H9 (cell line): ENCODE data around the gene PITPNB. TPM values are rescaled to one million over a fixed set of nuclear protein-coding genes. Genes with fewer than 3 reads are reported as not detected.

Source experiments
- DNase-seq: peaks from one replicate; pipeline ENCODE4 v3.0.0-alpha.2; 2017
- H2AFZ ChIP-seq: one replicate; pipeline ENCODE4 v1.6.1; 2013; ENCODE audit warnings: mild to moderate bottlenecking, low read length, control low read depth, moderate library complexity
- H2AK5ac ChIP-seq: 2 replicates; pipeline ENCODE4 v1.6.1; 2013; ENCODE audit warnings: low read length, control low read depth, mixed read lengths; ENCODE audit not compliant: insufficient read length
- H2BK120ac ChIP-seq: one replicate; pipeline ENCODE4 v1.6.1; 2013; ENCODE audit warnings: low read depth, mild to moderate bottlenecking, low read length, control low read depth, inconsistent platforms; ENCODE audit not compliant: poor library complexity, severe bottlenecking
- H2BK12ac ChIP-seq: 2 replicates; pipeline ENCODE4 v1.6.1; 2013; ENCODE audit warnings: low read length, control low read depth, mixed read lengths, low read depth; ENCODE audit not compliant: insufficient read length
- H2BK15ac ChIP-seq: 2 replicates; pipeline ENCODE4 v1.6.1; 2013; ENCODE audit warnings: low read depth, low read length, control low read depth
- H2BK20ac ChIP-seq: one replicate; pipeline ENCODE4 v1.6.1; 2013; ENCODE audit warnings: low read depth, mild to moderate bottlenecking, low read length, control low read depth, inconsistent platforms; ENCODE audit not compliant: poor library complexity, severe bottlenecking
- H2BK5ac ChIP-seq: 2 replicates; pipeline ENCODE4 v1.6.1; 2013; ENCODE audit warnings: low read length, control low read depth, mixed read lengths; ENCODE audit not compliant: insufficient read length
- H3K14ac ChIP-seq: 2 replicates; pipeline ENCODE4 v1.6.1; 2013; ENCODE audit warnings: low read length, control low read depth; ENCODE audit not compliant: insufficient read depth
- H3K18ac ChIP-seq: 2 replicates; pipeline ENCODE4 v1.6.1; 2013; ENCODE audit warnings: low read depth, mild to moderate bottlenecking, mixed read lengths, low read length, control low read depth; ENCODE audit not compliant: insufficient read length
- H3K23ac ChIP-seq: 2 replicates; pipeline ENCODE4 v1.6.1; 2013; ENCODE audit warnings: low read length, control low read depth, mixed read lengths, low read depth; ENCODE audit not compliant: insufficient read length
- H3K23me2 ChIP-seq: 2 replicates; pipeline ENCODE4 v1.6.1; 2013; ENCODE audit warnings: low read depth, mild to moderate bottlenecking, mixed read lengths, low read length, control low read depth; ENCODE audit not compliant: insufficient read length, poor library complexity, severe bottlenecking
- H3K27ac ChIP-seq: 2 replicates; pipeline ENCODE4 v1.5.1; 2013; ENCODE audit warnings: low read length, control low read depth, mixed read lengths, low read depth; ENCODE audit not compliant: insufficient read length
- H3K27me3 ChIP-seq: 2 replicates; pipeline ENCODE4 v1.6.1; 2013; ENCODE audit warnings: low read length, control low read depth, inconsistent platforms; ENCODE audit not compliant: insufficient read depth
- H3K4ac ChIP-seq: 2 replicates; pipeline ENCODE4 v1.6.1; 2013; ENCODE audit warnings: low read depth, mild to moderate bottlenecking, control low read depth, inconsistent platforms, low read length, moderate library complexity
- H3K4me1 ChIP-seq: 2 replicates; pipeline ENCODE4 v1.6.1; 2013; ENCODE audit warnings: low read length, control low read depth, inconsistent platforms; ENCODE audit not compliant: insufficient read depth
- H3K4me2 ChIP-seq: 2 replicates; pipeline ENCODE4 v1.6.1; 2013; ENCODE audit warnings: low read length, control low read depth, mixed read lengths; ENCODE audit not compliant: insufficient read length, insufficient read depth
- H3K56ac ChIP-seq: 2 replicates; pipeline ENCODE4 v1.6.1; 2013; ENCODE audit warnings: low read depth, mild to moderate bottlenecking, mixed read lengths, low read length, control low read depth; ENCODE audit not compliant: insufficient read length
- H3K79me1 ChIP-seq: 2 replicates; pipeline ENCODE4 v1.6.1; 2013; ENCODE audit warnings: low read depth, mild to moderate bottlenecking, moderate library complexity, low read length, control low read depth, inconsistent platforms; ENCODE audit not compliant: insufficient read depth, poor library complexity, severe bottlenecking
- H3K79me2 ChIP-seq: 2 replicates; pipeline ENCODE4 v1.6.1; 2013; ENCODE audit warnings: low read length, control low read depth, inconsistent platforms; ENCODE audit not compliant: insufficient read depth
- H3K9ac ChIP-seq: 2 replicates; pipeline ENCODE4 v1.6.1; 2013; ENCODE audit warnings: low read length, control low read depth, mixed read lengths; ENCODE audit not compliant: insufficient read length; ENCODE audit errors: extremely low read depth
- H3K9me3 ChIP-seq: one replicate; pipeline ENCODE4 v1.6.1; 2013; ENCODE audit warnings: low read depth, low read length, inconsistent platforms; ENCODE audit not compliant: control insufficient read depth
- H3T11ph ChIP-seq: one replicate; pipeline ENCODE4 v1.6.1; 2013; ENCODE audit warnings: mild to moderate bottlenecking, low read length, control low read depth, inconsistent platforms
- H4K20me1 ChIP-seq: one replicate; pipeline ENCODE4 v1.6.1; 2013; ENCODE audit not compliant: control insufficient read depth, insufficient read length, insufficient read depth
- H4K5ac ChIP-seq: 2 replicates; pipeline ENCODE4 v1.6.1; 2013; ENCODE audit warnings: low read depth, mild to moderate bottlenecking, mixed read lengths, low read length, control low read depth; ENCODE audit not compliant: insufficient read length
- H4K8ac ChIP-seq: replicated peaks from 2 replicates; pipeline ENCODE4 v1.6.1; 2013; ENCODE audit warnings: low read length, control low read depth, mixed read lengths, low read depth; ENCODE audit not compliant: insufficient read length
- H4K91ac ChIP-seq: 2 replicates; pipeline ENCODE4 v1.6.1; 2013; ENCODE audit warnings: low read depth, mild to moderate bottlenecking, moderate library complexity, mixed read lengths, low read length, control low read depth; ENCODE audit not compliant: insufficient read length
- H3K27ac Mint-ChIP-seq, 3 experiments: 2 replicates in 2 of 3; 3 replicates in 1 of 3; pipeline ENCODE4 v1.8.0; 2020 to 2021; ENCODE audit warnings: mixed read lengths in 3 of 3, mild to moderate bottlenecking in 1 of 3, moderate library complexity in 1 of 3
- H3K27me3 Mint-ChIP-seq: 2 replicates; pipeline ENCODE4 v1.8.0; 2021; ENCODE audit warnings: low read depth, mild to moderate bottlenecking, moderate library complexity, mixed read lengths
- H3K36me3 Mint-ChIP-seq, 3 experiments: 2 replicates in 2 of 3; 3 replicates in 1 of 3; pipeline ENCODE4 v1.8.0; 2020 to 2021; ENCODE audit warnings: low read depth in 3 of 3, mixed read lengths in 3 of 3; ENCODE audit not compliant: insufficient read depth in 1 of 3
- H3K4me1 Mint-ChIP-seq, 2 experiments: 2 replicates each; pipeline ENCODE4 v1.8.0; 2020; ENCODE audit warnings: mixed read lengths in 2 of 2
- H3K4me3 Mint-ChIP-seq, 2 experiments: 2 replicates in 1 of 2; 3 replicates in 1 of 2; pipeline ENCODE4 v1.8.0; 2020 to 2021; ENCODE audit warnings: mild to moderate bottlenecking in 2 of 2, mixed read lengths in 2 of 2, moderate library complexity in 1 of 2
- H3K9me3 Mint-ChIP-seq, 2 experiments: 2 replicates in 1 of 2; 3 replicates in 1 of 2; pipeline ENCODE4 v1.8.0; 2020; ENCODE audit warnings: mild to moderate bottlenecking in 2 of 2, mixed read lengths in 2 of 2, moderate library complexity in 1 of 2
- WGBS: extraction: QIAGEN DNeasy Blood & Tissue Kit; methylation state at CpG from one replicate; pipeline ENCODE4 v1.1.7; 2013; ENCODE audit warnings: missing lambda C conversion rate, low lambda C conversion rate, mixed read lengths; ENCODE audit not compliant: insufficient read length; ENCODE audit errors: extremely low coverage; 5-methylcytosine and 5-hydroxymethylcytosine counted together
- total RNA-seq: library from RNA; stranded (reverse); gene quantifications from 2 replicates; pipeline ENCODE4 v1.2.1, GENCODE V29; 2021
- TF ChIP-seq, protein P1 (sequence below): fragments of 200-600 bp; sonication (generic); conservative IDR thresholded peaks from 3 replicates; pipeline ENCODE4 v1.8.0; 2021; ENCODE audit warnings: antibody characterized with exemption, mild to moderate bottlenecking

Gene PITPNB
- total RNA-seq, 1 experiment from 2014 or later = 106 TPM

DNA sequence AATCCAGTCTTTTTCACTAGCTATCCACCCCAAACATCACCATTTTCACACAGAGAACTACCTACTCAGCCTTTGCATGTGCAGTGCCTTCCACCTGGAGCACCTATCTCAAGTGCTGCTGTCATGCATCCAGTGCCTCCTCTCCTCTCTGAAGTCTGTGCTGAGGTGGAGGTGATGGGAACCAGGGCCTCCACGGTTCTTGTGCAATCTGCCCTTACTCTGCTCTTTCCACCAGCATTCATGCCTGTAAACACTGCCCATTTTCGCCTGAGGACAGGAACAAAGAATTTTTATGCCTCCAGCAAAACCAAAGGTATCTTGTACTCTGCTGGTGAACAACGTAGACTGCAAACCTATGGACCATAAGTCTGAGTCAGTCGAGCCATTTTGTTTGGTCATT lies 27.0 kb downstream of the PITPNB start:
- H2AFZ ChIP-seq = no peak overlapping the region

More for the DNA sequence above, 27.0 kb downstream of the PITPNB start:
- H2BK20ac ChIP-seq = no peak overlapping the region
- peaks cover 2% of the 10 kb centered on the region for H3K79me1 ChIP-seq
- DNase-seq = no peak
- H3T11ph ChIP-seq = no peak overlapping the region
- H3K9me3 Mint-ChIP-seq = no peaks in the 10 kb centered on the region
- H3K9me3 ChIP-seq = no peaks in the 10 kb centered on the region
- no peak overlapping the region for H3K56ac ChIP-seq
- TF ChIP-seq, protein P1, sequence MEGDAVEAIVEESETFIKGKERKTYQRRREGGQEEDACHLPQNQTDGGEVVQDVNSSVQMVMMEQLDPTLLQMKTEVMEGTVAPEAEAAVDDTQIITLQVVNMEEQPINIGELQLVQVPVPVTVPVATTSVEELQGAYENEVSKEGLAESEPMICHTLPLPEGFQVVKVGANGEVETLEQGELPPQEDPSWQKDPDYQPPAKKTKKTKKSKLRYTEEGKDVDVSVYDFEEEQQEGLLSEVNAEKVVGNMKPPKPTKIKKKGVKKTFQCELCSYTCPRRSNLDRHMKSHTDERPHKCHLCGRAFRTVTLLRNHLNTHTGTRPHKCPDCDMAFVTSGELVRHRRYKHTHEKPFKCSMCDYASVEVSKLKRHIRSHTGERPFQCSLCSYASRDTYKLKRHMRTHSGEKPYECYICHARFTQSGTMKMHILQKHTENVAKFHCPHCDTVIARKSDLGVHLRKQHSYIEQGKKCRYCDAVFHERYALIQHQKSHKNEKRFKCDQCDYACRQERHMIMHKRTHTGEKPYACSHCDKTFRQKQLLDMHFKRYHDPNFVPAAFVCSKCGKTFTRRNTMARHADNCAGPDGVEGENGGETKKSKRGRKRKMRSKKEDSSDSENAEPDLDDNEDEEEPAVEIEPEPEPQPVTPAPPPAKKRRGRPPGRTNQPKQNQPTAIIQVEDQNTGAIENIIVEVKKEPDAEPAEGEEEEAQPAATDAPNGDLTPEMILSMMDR = no peak
- no peak overlapping the region for H3K9ac ChIP-seq
- H3K27me3 Mint-ChIP-seq = no peaks in the 10 kb centered on the region
- H2BK5ac ChIP-seq = no peak overlapping the region
- no peak overlapping the region for H2BK120ac ChIP-seq
- no peak overlapping the region for H3K27ac ChIP-seq
- no peaks in the 10 kb centered on the region for H4K20me1 ChIP-seq
- no peak overlapping the region for H2BK12ac ChIP-seq
- no peak overlapping the region for H3K18ac ChIP-seq
- H3K23me2 ChIP-seq = no peaks in the 10 kb centered on the region
- no peak overlapping the region for H2AK5ac ChIP-seq
- H3K4me1 Mint-ChIP-seq = peaks cover 11 to 18% of the 10 kb centered on the region in 2 experiments
- H3K14ac ChIP-seq = no peak overlapping the region
- H3K23ac ChIP-seq = no peak overlapping the region
- H3K4ac ChIP-seq = no peak overlapping the region
- peaks cover 28 to 75% (median 61%) of the 10 kb centered on the region in 3 experiments; a peak in 6 of 7 replicates for H3K36me3 Mint-ChIP-seq
- H3K4me1 ChIP-seq = no peaks in the 10 kb centered on the region; the same call in 1 of the 2 replicates
- H4K91ac ChIP-seq = no peak overlapping the region
- no peaks in the 10 kb centered on the region for H3K79me2 ChIP-seq
- no peak overlapping the region for H4K5ac ChIP-seq
- H3K27me3 ChIP-seq = no peaks in the 10 kb centered on the region
- WGBS = no CpG with 5 or more reads among the region's 4 CpGs
- no peak overlapping the region for H3K4me2 ChIP-seq
- no peak overlapping the region for H2BK15ac ChIP-seq
- H4K8ac ChIP-seq = no peak overlapping the region
- peak overlapping the region in 1 of 3 experiments; percentile 22; a peak in 1 of 7 replicates for H3K27ac Mint-ChIP-seq
- H3K4me3 Mint-ChIP-seq = no peak overlapping the region
